HL-60 (cell line): Measurements from ENCODE around the gene COL11A1.

ENCODE experiments used
- DNase-seq, 2 experiments: peaks; one replicate each; pipeline ENCODE4 v3.0.0-alpha.2; 2010 to 2020; ENCODE audit warnings: low read depth in 1 of 2, low spot score in 1 of 2
- H3K27ac ChIP-seq: fragments of 250-450 bp; sonication (Bioruptor Pico); replicated peaks from 2 replicates; pipeline ENCODE4 v1.5.1; 2020; ENCODE audit warnings: mild to moderate bottlenecking, moderate library complexity
- H3K27me3 ChIP-seq: fragments of 250-450 bp; sonication (Bioruptor Pico); 2 replicates; pipeline ENCODE4 v1.5.1; 2021; ENCODE audit warnings: mild to moderate bottlenecking, moderate library complexity; ENCODE audit not compliant: insufficient read depth, poor library complexity, severe bottlenecking
- H3K4me3 ChIP-seq: replicated peaks from 2 replicates; pipeline ENCODE4 v1.5.1; 2011; ENCODE audit warnings: mild to moderate bottlenecking, control low read depth, low read length; ENCODE audit not compliant: insufficient read depth
- GABPA ChIP-seq: IDR thresholded peaks from 2 replicates; pipeline ENCODE4 v1.6.1; 2012; ENCODE audit warnings: low read depth
- POLR2AphosphoS5 ChIP-seq: IDR thresholded peaks from 2 replicates; pipeline ENCODE4 v1.6.1; 2012; ENCODE audit warnings: low read depth
- SPI1 ChIP-seq: IDR thresholded peaks from 2 replicates; pipeline ENCODE4 v1.6.1; 2012; ENCODE audit warnings: low read depth, mild to moderate bottlenecking, borderline replicate concordance
- TF ChIP-seq, protein P1 (sequence below): IDR thresholded peaks from 2 replicates; pipeline ENCODE4 v1.6.1; 2012; ENCODE audit warnings: low read depth; ENCODE audit not compliant: insufficient replicate concordance
- TF ChIP-seq, protein P2 (sequence below): IDR thresholded peaks from one replicate; pipeline ENCODE4 v1.5.1; 2011; ENCODE audit warnings: low read length, control low read depth, inconsistent platforms; ENCODE audit not compliant: insufficient read depth

COL11A1 gene

DNA sequence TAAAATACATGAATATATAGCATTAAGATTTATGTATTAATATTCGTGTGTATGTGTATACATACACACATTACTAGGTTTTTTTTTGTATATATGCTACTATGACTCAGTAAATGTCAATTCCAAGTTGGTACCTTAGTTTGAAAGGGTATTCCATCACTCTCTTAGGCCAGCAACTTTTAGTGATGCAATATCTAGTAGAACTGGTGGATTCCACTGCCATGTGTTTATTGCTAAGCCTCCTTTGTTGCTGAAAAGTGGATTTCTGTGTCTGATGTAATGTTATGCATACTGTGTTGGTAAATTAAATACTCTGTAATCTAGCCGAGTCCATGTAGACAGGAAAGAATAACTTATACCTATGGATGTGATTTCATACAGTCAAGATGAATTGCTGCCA lies 16.9 kb upstream of the COL11A1 start:
- H3K4me3 ChIP-seq: no peak overlapping the region
- no peak for TF ChIP-seq POLR2AphosphoS5
- no peak for TF ChIP-seq SPI1
- TF ChIP-seq GABPA: no peak
- TF ChIP-seq, protein P1, sequence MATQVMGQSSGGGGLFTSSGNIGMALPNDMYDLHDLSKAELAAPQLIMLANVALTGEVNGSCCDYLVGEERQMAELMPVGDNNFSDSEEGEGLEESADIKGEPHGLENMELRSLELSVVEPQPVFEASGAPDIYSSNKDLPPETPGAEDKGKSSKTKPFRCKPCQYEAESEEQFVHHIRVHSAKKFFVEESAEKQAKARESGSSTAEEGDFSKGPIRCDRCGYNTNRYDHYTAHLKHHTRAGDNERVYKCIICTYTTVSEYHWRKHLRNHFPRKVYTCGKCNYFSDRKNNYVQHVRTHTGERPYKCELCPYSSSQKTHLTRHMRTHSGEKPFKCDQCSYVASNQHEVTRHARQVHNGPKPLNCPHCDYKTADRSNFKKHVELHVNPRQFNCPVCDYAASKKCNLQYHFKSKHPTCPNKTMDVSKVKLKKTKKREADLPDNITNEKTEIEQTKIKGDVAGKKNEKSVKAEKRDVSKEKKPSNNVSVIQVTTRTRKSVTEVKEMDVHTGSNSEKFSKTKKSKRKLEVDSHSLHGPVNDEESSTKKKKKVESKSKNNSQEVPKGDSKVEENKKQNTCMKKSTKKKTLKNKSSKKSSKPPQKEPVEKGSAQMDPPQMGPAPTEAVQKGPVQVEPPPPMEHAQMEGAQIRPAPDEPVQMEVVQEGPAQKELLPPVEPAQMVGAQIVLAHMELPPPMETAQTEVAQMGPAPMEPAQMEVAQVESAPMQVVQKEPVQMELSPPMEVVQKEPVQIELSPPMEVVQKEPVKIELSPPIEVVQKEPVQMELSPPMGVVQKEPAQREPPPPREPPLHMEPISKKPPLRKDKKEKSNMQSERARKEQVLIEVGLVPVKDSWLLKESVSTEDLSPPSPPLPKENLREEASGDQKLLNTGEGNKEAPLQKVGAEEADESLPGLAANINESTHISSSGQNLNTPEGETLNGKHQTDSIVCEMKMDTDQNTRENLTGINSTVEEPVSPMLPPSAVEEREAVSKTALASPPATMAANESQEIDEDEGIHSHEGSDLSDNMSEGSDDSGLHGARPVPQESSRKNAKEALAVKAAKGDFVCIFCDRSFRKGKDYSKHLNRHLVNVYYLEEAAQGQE: no peak
- no peak overlapping the region for H3K27ac ChIP-seq
- no peaks in the 10 kb centered on the region for H3K27me3 ChIP-seq
- no peak for DNase-seq

DNA sequence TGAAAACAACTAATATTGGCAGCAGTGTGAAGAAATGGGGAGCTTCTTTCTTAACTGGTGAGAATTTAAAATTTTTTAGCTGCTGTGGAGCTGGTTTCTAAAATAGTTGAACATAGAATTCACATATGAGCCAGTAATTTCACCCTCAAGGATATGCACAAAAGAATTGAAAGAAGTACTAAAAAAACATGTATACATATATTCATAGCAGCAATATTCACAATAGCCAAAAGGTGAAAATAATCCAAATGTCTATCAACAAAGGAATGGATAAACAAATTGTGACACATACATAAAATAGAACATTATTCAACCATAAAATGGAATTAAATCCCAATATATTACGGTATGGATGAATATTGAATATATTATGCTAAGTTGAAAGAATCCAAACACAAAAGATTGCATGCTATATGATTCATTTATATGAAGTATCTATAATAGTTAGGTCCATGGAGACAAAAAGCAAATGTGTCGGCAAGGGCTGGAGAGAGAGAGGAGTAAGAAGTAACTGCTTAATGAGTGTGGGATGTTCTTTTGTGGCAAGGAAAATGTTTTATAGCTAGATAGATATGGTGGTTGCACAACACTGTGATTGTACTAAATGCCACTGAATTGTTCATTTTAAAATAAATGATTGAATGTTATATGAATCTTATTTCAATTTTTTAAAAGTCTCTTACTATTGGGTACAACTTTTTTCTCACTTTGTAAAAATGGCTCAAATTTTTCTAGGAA lies 14.8 kb upstream of the COL11A1 start:
- no peak overlapping the region for H3K27ac ChIP-seq
- DNase-seq: no peak
- no peaks in the 10 kb centered on the region for H3K27me3 ChIP-seq
- H3K4me3 ChIP-seq: no peak overlapping the region
- TF ChIP-seq POLR2AphosphoS5 (no peak), GABPA (no peak), SPI1 (no peak)
- TF ChIP-seq, protein P2, sequence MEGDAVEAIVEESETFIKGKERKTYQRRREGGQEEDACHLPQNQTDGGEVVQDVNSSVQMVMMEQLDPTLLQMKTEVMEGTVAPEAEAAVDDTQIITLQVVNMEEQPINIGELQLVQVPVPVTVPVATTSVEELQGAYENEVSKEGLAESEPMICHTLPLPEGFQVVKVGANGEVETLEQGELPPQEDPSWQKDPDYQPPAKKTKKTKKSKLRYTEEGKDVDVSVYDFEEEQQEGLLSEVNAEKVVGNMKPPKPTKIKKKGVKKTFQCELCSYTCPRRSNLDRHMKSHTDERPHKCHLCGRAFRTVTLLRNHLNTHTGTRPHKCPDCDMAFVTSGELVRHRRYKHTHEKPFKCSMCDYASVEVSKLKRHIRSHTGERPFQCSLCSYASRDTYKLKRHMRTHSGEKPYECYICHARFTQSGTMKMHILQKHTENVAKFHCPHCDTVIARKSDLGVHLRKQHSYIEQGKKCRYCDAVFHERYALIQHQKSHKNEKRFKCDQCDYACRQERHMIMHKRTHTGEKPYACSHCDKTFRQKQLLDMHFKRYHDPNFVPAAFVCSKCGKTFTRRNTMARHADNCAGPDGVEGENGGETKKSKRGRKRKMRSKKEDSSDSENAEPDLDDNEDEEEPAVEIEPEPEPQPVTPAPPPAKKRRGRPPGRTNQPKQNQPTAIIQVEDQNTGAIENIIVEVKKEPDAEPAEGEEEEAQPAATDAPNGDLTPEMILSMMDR: no peak
- TF ChIP-seq, protein P1: no peak

DNA sequence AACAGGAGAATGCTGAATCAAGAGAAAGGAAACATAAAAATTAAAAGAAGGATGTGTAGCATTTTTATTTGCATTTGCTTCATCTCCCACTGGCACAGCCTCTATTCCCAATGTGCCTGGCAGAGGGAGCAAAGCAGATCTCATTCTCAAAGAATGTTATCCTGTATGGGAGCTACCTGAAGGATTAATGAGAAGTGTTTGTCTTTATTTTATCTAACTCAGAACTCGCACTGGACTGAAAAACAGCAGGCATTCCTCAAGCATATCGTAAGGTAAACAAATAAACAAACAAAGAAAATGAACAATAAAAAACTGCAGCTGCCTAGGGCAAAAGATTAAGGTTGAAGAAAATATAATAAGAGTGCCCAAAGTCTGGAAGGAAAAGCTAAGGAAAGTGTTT lies 12.7 kb upstream of the COL11A1 start:
- Histone ChIP-seq H3K4me3 (no peak overlapping the region), H3K27me3 (no peaks in the 10 kb centered on the region), H3K27ac (no peak overlapping the region)
- no peak for DNase-seq
- no peak for TF ChIP-seq SPI1
- TF ChIP-seq GABPA: no peak
- TF ChIP-seq POLR2AphosphoS5: no peak
- TF ChIP-seq, protein P1: no peak
- TF ChIP-seq, protein P2: no peak
